ENCODE data around the gene TRAF4. TPM values are rescaled to one million over a fixed set of nuclear protein-coding genes. Genes with fewer than 3 reads are reported as not detected.

TRAF4 gene
- total RNA-seq, 2 donors from 2014 or later = 108 to 145 TPM

GRCh38 chr17:28741358-28742349 lies 2.2 kb upstream of the TRAF4 start:
- H3K36me3 Mint-ChIP-seq (ENCODE audit: insufficient read depth in 2 of 2) = peaks cover 4 to 22% of the 10 kb centered on the region in 2 donors
- H3K27ac Mint-ChIP-seq = no peak overlapping the region
- H3K9me3 Mint-ChIP-seq = peaks cover 0 to 1% of the 10 kb centered on the region in 2 donors
- peaks cover 64% of the 10 kb centered on the region for H3K4me1 Mint-ChIP-seq (ENCODE audit: low read depth)
- DNase-seq (no peak), ATAC-seq (replicated peaks in 1 of 2) (no peak)
- H3K4me3 Mint-ChIP-seq = peak overlapping the region in 1 of 2 donors; percentile 86
- H3K27me3 Mint-ChIP-seq (ENCODE audit: low read depth) = no peaks in the 10 kb centered on the region

GRCh38 chr17:28744104-28744971 lies 527 bp downstream of the TRAF4 start:
- no peaks in the 10 kb centered on the region for H3K27me3 Mint-ChIP-seq (ENCODE audit: low read depth)
- DNase-seq (peak; percentile 49 to 63), ATAC-seq (replicated peaks in 1 of 2) (peak; percentile 39 to 41)
- H3K36me3 Mint-ChIP-seq (ENCODE audit: insufficient read depth in 2 of 2) = peaks cover 3 to 17% of the 10 kb centered on the region in 2 donors
- H3K27ac Mint-ChIP-seq = peak overlapping the region; percentile 91
- peaks cover 0 to 1% of the 10 kb centered on the region in 2 donors for H3K9me3 Mint-ChIP-seq
- peak overlapping the region; percentile 93 for H3K4me3 Mint-ChIP-seq
- H3K4me1 Mint-ChIP-seq (ENCODE audit: low read depth) = peaks cover 77% of the 10 kb centered on the region

- Mint-ChIP-seq H3K4me3 (peak overlapping the region; percentile 93), H3K36me3 (ENCODE audit: insufficient read depth in 2 of 2) (peaks cover 0 to 12% of the 10 kb centered on the region in 2 donors)
- ATAC-seq (replicated peaks in 1 of 2) = no peak
These were observed 1.4 kb downstream of the TRAF4 start for GRCh38 chr17:28744972-28745785.

GRCh38 chr17:28745786-28746411 lies 2.1 kb downstream of the TRAF4 start:
- no peak for DNase-seq
- Mint-ChIP-seq H3K36me3 (ENCODE audit: insufficient read depth in 2 of 2) (peaks cover 0 to 14% of the 10 kb centered on the region in 2 donors), H3K27me3 (ENCODE audit: low read depth) (no peaks in the 10 kb centered on the region), H3K4me1 (ENCODE audit: low read depth) (peaks cover 70% of the 10 kb centered on the region), H3K27ac (no peak overlapping the region), H3K4me3 (peak overlapping the region; percentile 93), H3K9me3 (no peaks in the 10 kb centered on the region)
- no peak for ATAC-seq (replicated peaks in 1 of 2)

More at GRCh38 chr17:28744972-28745785, 1.4 kb downstream of the TRAF4 start:
- H3K9me3 Mint-ChIP-seq = no peaks in the 10 kb centered on the region
- H3K27me3 Mint-ChIP-seq (ENCODE audit: low read depth) = no peaks in the 10 kb centered on the region
- peak overlapping the region; percentile 91 for H3K27ac Mint-ChIP-seq
- DNase-seq = peak; percentile 31 to 35
- H3K4me1 Mint-ChIP-seq (ENCODE audit: low read depth) = peaks cover 74% of the 10 kb centered on the region

- peaks cover 67% of the 10 kb centered on the region for H3K4me1 Mint-ChIP-seq (ENCODE audit: low read depth)
- ATAC-seq (replicated peaks in 1 of 2) (no peak), DNase-seq (no peak)
- no peaks in the 10 kb centered on the region for H3K9me3 Mint-ChIP-seq
- H3K36me3 Mint-ChIP-seq (ENCODE audit: insufficient read depth in 2 of 2) = peaks cover 0 to 11% of the 10 kb centered on the region in 2 donors
- H3K27me3 Mint-ChIP-seq (ENCODE audit: low read depth) = no peaks in the 10 kb centered on the region
- H3K27ac Mint-ChIP-seq = peak overlapping the region; percentile 46
- H3K4me3 Mint-ChIP-seq = peak overlapping the region; percentile 93
These were observed 2.8 kb downstream of the TRAF4 start for GRCh38 chr17:28746611-28747050.

- DNase-seq (no peak), ATAC-seq (replicated peaks in 1 of 2) (no peak)
- peaks cover 0 to 11% of the 10 kb centered on the region in 2 donors for H3K36me3 Mint-ChIP-seq (ENCODE audit: insufficient read depth in 2 of 2)
- H3K9me3 Mint-ChIP-seq = no peaks in the 10 kb centered on the region
- H3K27ac Mint-ChIP-seq = peak overlapping the region; percentile 28
- H3K27me3 Mint-ChIP-seq (ENCODE audit: low read depth) = no peaks in the 10 kb centered on the region
- H3K4me1 Mint-ChIP-seq (ENCODE audit: low read depth) = peaks cover 61% of the 10 kb centered on the region
- peak overlapping the region; percentile 93 for H3K4me3 Mint-ChIP-seq
These were observed 3.4 kb downstream of the TRAF4 start for GRCh38 chr17:28747051-28747691.

- H3K4me3 Mint-ChIP-seq = peak overlapping the region; percentile 25 to 93
- ATAC-seq (replicated peaks in 1 of 2) (no peak), DNase-seq (no peak)
- H3K9me3 Mint-ChIP-seq = no peaks in the 10 kb centered on the region
- H3K4me1 Mint-ChIP-seq (ENCODE audit: low read depth) = peaks cover 53% of the 10 kb centered on the region
- peak overlapping the region; percentile 84 for H3K27ac Mint-ChIP-seq
- H3K27me3 Mint-ChIP-seq (ENCODE audit: low read depth) = no peaks in the 10 kb centered on the region
- peaks cover 0 to 11% of the 10 kb centered on the region in 2 donors for H3K36me3 Mint-ChIP-seq (ENCODE audit: insufficient read depth in 2 of 2)
These were observed 4.3 kb downstream of the TRAF4 start for GRCh38 chr17:28747801-28748750.

- ATAC-seq (replicated peaks in 1 of 2) (no peak), DNase-seq (no peak)
- H3K36me3 Mint-ChIP-seq (ENCODE audit: insufficient read depth in 2 of 2) = peaks cover 0 to 11% of the 10 kb centered on the region in 2 donors
- no peaks in the 10 kb centered on the region for H3K9me3 Mint-ChIP-seq
- H3K4me3 Mint-ChIP-seq = peak overlapping the region in 1 of 2 donors; percentile 27
- H3K27ac Mint-ChIP-seq = peak overlapping the region; percentile 84
- H3K27me3 Mint-ChIP-seq (ENCODE audit: low read depth) = no peaks in the 10 kb centered on the region
- H3K4me1 Mint-ChIP-seq (ENCODE audit: low read depth) = peaks cover 51% of the 10 kb centered on the region
These were observed 5.2 kb downstream of the TRAF4 start for GRCh38 chr17:28748852-28749515.

GRCh38 chr17:28749516-28750177 lies 5.8 kb downstream of the TRAF4 start:
- Mint-ChIP-seq H3K9me3 (no peaks in the 10 kb centered on the region), H3K36me3 (ENCODE audit: insufficient read depth in 2 of 2) (peaks cover 0 to 11% of the 10 kb centered on the region in 2 donors), H3K4me3 (peak overlapping the region; percentile 24 to 34), H3K27ac (peak overlapping the region; percentile 83), H3K4me1 (ENCODE audit: low read depth) (peaks cover 51% of the 10 kb centered on the region), H3K27me3 (ENCODE audit: low read depth) (no peaks in the 10 kb centered on the region)
- ATAC-seq (replicated peaks in 1 of 2) (peak; percentile 1 to 14), DNase-seq (no peak)
